Effector memory CD4-positive, alpha-beta T cell (primary cell): Measurements from ENCODE around the gene GARIN3.
A peak's percentile ranks its signal among the peaks of the same experiment; 100 is the strongest.

ENCODE experiments used
- DNase-seq, 3 donors: peaks; one replicate each; pipeline ENCODE4 v3.0.0-alpha.2; 2020
- H3K27ac ChIP-seq: 2 replicates; pipeline ENCODE4 v1.7.0; 2013; ENCODE audit warnings: mild to moderate bottlenecking, low read length, moderate library complexity; ENCODE audit not compliant: insufficient read depth, poor library complexity, severe bottlenecking
- H3K27me3 ChIP-seq: replicated peaks from 2 replicates; pipeline ENCODE4 v1.7.0; 2013; ENCODE audit warnings: mild to moderate bottlenecking, low read length; ENCODE audit not compliant: insufficient read depth, control insufficient read depth, poor library complexity, severe bottlenecking
- H3K36me3 ChIP-seq: 2 replicates; pipeline ENCODE4 v1.7.0; 2013; ENCODE audit warnings: mild to moderate bottlenecking, low read length, moderate library complexity; ENCODE audit not compliant: control insufficient read depth, insufficient read depth
- H3K4me1 ChIP-seq: 2 replicates; pipeline ENCODE4 v1.7.0; 2013; ENCODE audit warnings: low read length, mild to moderate bottlenecking; ENCODE audit not compliant: control insufficient read depth, insufficient read depth, poor library complexity, severe bottlenecking
- H3K4me3 ChIP-seq: 2 replicates; pipeline ENCODE4 v1.7.0; 2013; ENCODE audit warnings: low read length, low read depth, mild to moderate bottlenecking; ENCODE audit not compliant: insufficient read depth, poor library complexity, severe bottlenecking
- H3K9me3 ChIP-seq: 2 replicates; pipeline ENCODE4 v1.7.0; 2013; ENCODE audit warnings: mild to moderate bottlenecking, low read length, moderate library complexity; ENCODE audit not compliant: control insufficient read depth

GARIN3 gene

GRCh38 chr5:157155297-157155696 is 10.8 kb downstream of the GARIN3 start:
- Histone ChIP-seq H3K27me3 (no peaks in the 10 kb centered on the region), H3K4me1 (peaks cover 31% of the 10 kb centered on the region), H3K4me3 (peak overlapping the region; percentile 27), H3K27ac (peak overlapping the region; percentile 58), H3K36me3 (no peaks in the 10 kb centered on the region), H3K9me3 (no peaks in the 10 kb centered on the region)
- no peak for DNase-seq

DNA sequence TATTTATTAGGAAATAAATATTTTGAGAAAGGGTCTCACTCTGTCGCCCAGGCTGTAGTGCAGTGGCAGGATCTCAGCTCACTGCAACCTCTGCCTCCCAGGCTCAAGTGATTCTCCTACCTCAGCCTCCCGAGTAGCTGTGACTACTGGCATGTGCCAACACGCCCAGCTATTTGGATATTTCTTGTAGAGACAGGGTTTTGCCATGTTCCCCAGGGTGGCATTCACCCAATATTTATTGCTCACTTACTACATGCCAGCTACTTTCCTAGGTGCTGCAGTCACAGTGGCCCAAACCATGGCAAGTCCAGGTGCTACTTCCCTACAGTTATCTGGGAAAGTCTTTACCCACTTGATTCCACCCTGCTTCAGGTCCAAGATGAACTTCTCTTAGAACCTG is 15.1 kb downstream of the GARIN3 start:
- H3K9me3 ChIP-seq, result no peaks in the 10 kb centered on the region
- H3K36me3 ChIP-seq, result no peaks in the 10 kb centered on the region
- H3K27me3 ChIP-seq, result no peaks in the 10 kb centered on the region
- H3K4me1 ChIP-seq, result peaks cover 14% of the 10 kb centered on the region
- no peak for DNase-seq
- H3K27ac ChIP-seq, result peak overlapping the region; percentile 30
- no peak overlapping the region for H3K4me3 ChIP-seq

DNA sequence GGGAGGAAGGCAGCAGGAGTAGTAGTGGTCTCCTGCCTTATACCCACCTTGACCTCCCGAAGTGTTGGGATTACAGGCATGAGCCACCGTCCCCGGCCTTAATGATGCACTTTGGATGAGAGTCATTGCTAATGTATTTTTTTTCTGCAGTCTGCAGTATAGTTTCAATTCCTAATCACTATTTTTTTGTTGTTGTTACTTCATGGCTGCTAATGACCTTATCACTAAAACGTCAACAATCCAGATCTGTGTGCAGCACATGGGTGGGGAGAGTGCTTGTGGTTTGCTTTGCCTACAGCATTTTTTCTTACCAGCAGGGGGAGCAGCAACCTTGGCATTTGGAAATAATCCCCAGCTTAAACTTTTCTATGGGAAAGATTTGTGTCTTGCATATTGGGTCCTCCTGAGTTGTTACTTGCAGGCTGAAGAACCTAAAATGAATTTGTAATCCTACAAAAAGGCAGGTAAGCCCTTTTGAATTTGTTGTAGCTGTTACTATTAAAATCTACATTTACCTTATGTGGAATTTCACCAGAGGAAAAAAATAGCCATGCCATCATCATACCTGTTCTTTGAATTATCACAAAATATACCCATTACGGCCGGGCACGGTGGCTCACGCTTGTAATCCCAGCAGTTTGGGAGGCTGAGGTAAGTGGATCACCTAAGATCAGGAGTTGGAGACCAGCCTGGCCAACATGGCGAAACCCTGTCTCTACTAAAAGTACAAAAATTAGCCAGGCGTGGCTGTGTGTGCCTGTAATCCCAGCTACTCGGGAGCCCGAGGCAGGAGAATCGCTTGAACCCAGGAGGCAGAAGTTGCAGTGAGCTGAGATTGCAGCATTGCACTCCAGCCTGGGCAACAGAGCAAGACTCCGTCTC is 17.1 kb downstream of the GARIN3 start:
- Histone ChIP-seq H3K4me3 (no peak overlapping the region), H3K9me3 (no peaks in the 10 kb centered on the region), H3K27ac (no peak overlapping the region), H3K4me1 (peaks cover 9% of the 10 kb centered on the region), H3K36me3 (no peaks in the 10 kb centered on the region), H3K27me3 (no peaks in the 10 kb centered on the region)
- peak; percentile 55 to 74 (median 63) for DNase-seq

- Histone ChIP-seq H3K36me3 (peaks cover 8% of the 10 kb centered on the region), H3K4me3 (peak overlapping the region; percentile 85), H3K9me3 (no peaks in the 10 kb centered on the region), H3K27ac (peak overlapping the region; percentile 90), H3K27me3 (no peaks in the 10 kb centered on the region), H3K4me1 (peaks cover 5% of the 10 kb centered on the region)
- DNase-seq, result peak; percentile 16 to 53 (median 17)
These were observed 22.7 kb downstream of the GARIN3 start for GRCh38 chr5:157143127-157143971.

DNA sequence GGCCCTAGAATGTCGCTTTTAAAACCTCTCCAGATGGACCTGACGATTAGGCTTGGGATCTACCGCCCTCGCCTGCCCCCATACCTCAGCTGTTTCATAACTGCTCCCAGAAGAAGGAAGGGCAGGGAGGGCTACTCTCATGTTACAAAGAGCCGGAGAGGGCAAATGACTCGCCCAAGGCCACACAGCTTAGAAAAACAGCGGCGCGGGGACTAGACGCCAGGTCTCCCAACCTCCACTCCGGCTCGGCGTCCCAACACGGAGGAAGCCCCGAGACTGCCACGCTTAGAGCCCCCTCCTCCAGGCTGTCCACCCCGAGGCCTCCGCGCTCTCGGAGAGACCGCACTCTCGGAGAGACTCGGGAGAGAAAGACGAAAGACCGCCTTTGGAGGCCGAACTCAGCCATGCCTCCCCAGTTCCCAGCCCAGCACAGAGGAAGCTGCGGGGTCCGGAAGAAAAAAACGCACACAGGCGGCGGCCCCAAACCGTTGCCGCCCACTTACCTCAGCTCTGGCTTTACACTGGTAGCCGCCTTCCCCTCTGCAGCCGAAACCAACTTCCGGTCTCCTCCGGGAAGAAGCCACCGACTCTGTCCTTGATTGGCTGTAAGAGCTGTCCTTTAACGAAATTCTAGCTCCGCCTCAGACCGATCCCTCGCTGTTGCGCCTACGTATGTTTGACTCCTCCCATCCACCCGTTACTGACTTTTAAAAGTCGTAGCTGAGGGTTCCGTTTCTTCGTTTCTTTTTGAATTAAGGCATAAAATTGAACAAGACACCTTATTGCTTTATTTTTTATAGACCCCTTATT is 23.5 kb downstream of the GARIN3 start, which contains the start of gene MED7:
Gene MED7, minus strand, starts transcription at position 549 of the 810 bp plus-strand sequence. CDS start 3,434 bp downstream, outside the sequence.
- Histone ChIP-seq H3K4me1 (peaks cover 5% of the 10 kb centered on the region), H3K4me3 (peak within 1 kb of the TSS; percentile 85), H3K36me3 (peaks cover 13% of the 10 kb centered on the region), H3K27ac (peak within 1 kb of the TSS; percentile 90), H3K27me3 (no peaks in the 10 kb centered on the region), H3K9me3 (no peaks in the 10 kb centered on the region)
- DNase-seq, result peak; percentile 90 to 92 (median 90)

DNA sequence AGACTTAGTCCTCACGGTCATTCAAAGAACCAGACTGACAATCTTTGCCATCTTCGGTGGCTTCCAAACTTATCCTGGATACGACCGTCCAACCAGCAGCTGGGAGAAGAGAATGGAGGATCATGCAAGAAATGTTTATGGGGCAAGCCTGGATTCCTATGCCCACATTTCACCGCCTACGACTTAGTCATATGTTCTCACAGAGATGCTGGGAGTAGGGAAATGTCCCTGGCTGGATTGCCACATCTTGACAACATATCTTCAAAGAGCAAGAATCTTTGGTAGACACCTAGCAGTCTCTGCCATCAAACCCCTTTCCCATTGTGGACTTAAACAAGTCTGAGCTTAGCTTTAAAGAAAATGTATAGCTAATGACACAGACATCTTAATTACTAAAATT is 28.4 kb downstream of the GARIN3 start:
- no peaks in the 10 kb centered on the region for H3K27me3 ChIP-seq
- no peak for DNase-seq
- no peaks in the 10 kb centered on the region for H3K9me3 ChIP-seq
- H3K36me3 ChIP-seq, result peaks cover 17% of the 10 kb centered on the region
- no peak overlapping the region for H3K4me3 ChIP-seq
- no peaks in the 10 kb centered on the region for H3K4me1 ChIP-seq
- no peak overlapping the region for H3K27ac ChIP-seq

DNA sequence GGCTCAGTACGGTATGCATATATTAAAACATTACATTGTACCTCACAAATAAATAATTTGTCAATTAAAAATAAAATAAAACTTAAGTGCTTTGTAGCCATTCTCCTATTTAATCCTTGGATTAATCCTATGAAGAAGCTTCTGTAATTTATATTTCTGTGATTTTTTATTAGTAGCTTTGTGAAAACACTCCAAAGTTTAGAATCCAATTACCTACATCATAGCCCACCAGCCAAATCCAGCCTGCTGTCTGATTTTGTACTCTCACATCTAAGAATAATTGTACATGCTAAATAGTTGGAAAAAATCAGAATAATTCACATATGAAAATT is 33.8 kb downstream of the GARIN3 start:
- Histone ChIP-seq H3K4me1 (no peaks in the 10 kb centered on the region), H3K27ac (no peak overlapping the region), H3K27me3 (no peaks in the 10 kb centered on the region), H3K9me3 (no peaks in the 10 kb centered on the region), H3K36me3 (peaks cover 2% of the 10 kb centered on the region), H3K4me3 (no peak overlapping the region)
- DNase-seq, result no peak

- H3K9me3 ChIP-seq, result no peaks in the 10 kb centered on the region
- DNase-seq, result no peak
- H3K27ac ChIP-seq, result no peak overlapping the region
- no peaks in the 10 kb centered on the region for H3K36me3 ChIP-seq
- H3K4me3 ChIP-seq, result no peak overlapping the region
- H3K4me1 ChIP-seq, result no peaks in the 10 kb centered on the region
- H3K27me3 ChIP-seq, result no peaks in the 10 kb centered on the region
These were observed 35.1 kb downstream of the GARIN3 start for GRCh38 chr5:157130925-157131324.

GRCh38 chr5:157121709-157122108 is 44.4 kb downstream of the GARIN3 start:
- Histone ChIP-seq H3K4me1 (no peaks in the 10 kb centered on the region), H3K9me3 (no peaks in the 10 kb centered on the region), H3K4me3 (no peak overlapping the region), H3K27me3 (no peaks in the 10 kb centered on the region), H3K27ac (no peak overlapping the region), H3K36me3 (no peaks in the 10 kb centered on the region)
- DNase-seq, result no peak
